ENCODE measurements around the gene RPP25.

DNA sequence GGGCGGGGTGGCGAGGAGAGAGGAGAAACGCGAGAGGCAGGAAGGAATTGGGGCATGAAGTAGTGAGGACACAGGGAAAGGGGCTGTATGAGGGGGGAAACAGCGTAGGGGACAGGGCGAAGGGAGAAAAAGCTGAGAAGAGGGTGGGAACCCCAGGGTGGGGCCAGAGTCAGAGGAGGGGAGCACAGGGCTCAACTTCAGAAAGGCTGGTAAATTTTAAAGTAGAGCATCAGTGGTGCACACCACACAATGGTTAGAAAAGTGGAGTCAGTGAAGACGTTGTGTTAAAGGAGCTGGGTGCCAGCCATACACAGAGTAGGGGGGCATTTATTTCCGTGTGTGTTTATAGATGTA lies 3.0 kb upstream of the RPP25 start:
- TF ChIP-seq, protein P1, sequence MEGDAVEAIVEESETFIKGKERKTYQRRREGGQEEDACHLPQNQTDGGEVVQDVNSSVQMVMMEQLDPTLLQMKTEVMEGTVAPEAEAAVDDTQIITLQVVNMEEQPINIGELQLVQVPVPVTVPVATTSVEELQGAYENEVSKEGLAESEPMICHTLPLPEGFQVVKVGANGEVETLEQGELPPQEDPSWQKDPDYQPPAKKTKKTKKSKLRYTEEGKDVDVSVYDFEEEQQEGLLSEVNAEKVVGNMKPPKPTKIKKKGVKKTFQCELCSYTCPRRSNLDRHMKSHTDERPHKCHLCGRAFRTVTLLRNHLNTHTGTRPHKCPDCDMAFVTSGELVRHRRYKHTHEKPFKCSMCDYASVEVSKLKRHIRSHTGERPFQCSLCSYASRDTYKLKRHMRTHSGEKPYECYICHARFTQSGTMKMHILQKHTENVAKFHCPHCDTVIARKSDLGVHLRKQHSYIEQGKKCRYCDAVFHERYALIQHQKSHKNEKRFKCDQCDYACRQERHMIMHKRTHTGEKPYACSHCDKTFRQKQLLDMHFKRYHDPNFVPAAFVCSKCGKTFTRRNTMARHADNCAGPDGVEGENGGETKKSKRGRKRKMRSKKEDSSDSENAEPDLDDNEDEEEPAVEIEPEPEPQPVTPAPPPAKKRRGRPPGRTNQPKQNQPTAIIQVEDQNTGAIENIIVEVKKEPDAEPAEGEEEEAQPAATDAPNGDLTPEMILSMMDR (IDR thresholded peaks at IDR 0.05) = no peak
- TF ChIP-seq ATF2 (CRISPR knock-in tag; IDR thresholded peaks at IDR 0.05; ENCODE audit: borderline replicate concordance, low read depth) = no peak
- no peak for TF ChIP-seq TEAD4 (CRISPR knock-in tag; IDR thresholded peaks at IDR 0.05)
- no peak for TF ChIP-seq NFE2L1 (CRISPR knock-in tag; IDR thresholded peaks at IDR 0.05)
- no peak for TF ChIP-seq CREB1 (CRISPR knock-in tag; IDR thresholded peaks at IDR 0.05)
- TF ChIP-seq JUN (CRISPR knock-in tag; IDR thresholded peaks at IDR 0.05) = no peak
- TF ChIP-seq, protein P2, sequence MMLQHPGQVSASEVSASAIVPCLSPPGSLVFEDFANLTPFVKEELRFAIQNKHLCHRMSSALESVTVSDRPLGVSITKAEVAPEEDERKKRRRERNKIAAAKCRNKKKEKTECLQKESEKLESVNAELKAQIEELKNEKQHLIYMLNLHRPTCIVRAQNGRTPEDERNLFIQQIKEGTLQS (CRISPR knock-in tag; conservative IDR thresholded peaks at IDR 0.05) = no peak
- no peak for TF ChIP-seq ZNF121 (CRISPR knock-in tag; IDR thresholded peaks at IDR 0.05)
- no peak for TF ChIP-seq FOXP1 (CRISPR knock-in tag; IDR thresholded peaks at IDR 0.05; ENCODE audit: borderline replicate concordance)
- TF ChIP-seq, protein P3, sequence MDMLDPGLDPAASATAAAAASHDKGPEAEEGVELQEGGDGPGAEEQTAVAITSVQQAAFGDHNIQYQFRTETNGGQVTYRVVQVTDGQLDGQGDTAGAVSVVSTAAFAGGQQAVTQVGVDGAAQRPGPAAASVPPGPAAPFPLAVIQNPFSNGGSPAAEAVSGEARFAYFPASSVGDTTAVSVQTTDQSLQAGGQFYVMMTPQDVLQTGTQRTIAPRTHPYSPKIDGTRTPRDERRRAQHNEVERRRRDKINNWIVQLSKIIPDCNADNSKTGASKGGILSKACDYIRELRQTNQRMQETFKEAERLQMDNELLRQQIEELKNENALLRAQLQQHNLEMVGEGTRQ (CRISPR knock-in tag; IDR thresholded peaks at IDR 0.05) = no peak
- TF ChIP-seq ETV6 (CRISPR knock-in tag; IDR thresholded peaks at IDR 0.05) = no peak
- TF ChIP-seq, protein P4, sequence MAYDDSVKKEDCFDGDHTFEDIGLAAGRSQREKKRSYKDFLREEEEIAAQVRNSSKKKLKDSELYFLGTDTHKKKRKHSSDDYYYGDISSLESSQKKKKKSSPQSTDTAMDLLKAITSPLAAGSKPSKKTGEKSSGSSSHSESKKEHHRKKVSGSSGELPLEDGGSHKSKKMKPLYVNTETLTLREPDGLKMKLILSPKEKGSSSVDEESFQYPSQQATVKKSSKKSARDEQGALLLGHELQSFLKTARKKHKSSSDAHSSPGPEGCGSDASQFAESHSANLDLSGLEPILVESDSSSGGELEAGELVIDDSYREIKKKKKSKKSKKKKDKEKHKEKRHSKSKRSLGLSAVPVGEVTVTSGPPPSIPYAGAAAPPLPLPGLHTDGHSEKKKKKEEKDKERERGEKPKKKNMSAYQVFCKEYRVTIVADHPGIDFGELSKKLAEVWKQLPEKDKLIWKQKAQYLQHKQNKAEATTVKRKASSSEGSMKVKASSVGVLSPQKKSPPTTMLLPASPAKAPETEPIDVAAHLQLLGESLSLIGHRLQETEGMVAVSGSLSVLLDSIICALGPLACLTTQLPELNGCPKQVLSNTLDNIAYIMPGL (CRISPR knock-in tag; IDR thresholded peaks at IDR 0.05) = no peak
- no peak for TF ChIP-seq SP1 (CRISPR knock-in tag; conservative IDR thresholded peaks at IDR 0.05)

Measured in WTC11 (cell line).